SU-DHL-6 (cell line): ENCODE measurements around the gene KSR1.

Source experiments
- EZH2phosphoT487 ChIP-seq: fragments of 200-600 bp; sonication (generic), shearing (Covaris generic); conservative IDR thresholded peaks from 2 replicates; pipeline ENCODE4 v1.6.1; 2018; ENCODE audit warnings: mild to moderate bottlenecking, antibody characterized with exemption, low read length, moderate library complexity, mixed read lengths
- TF ChIP-seq, protein P1 (sequence below): fragments of 200-600 bp; sonication (generic); IDR thresholded peaks from one replicate; pipeline ENCODE4 v1.5.1; 2017; ENCODE audit warnings: antibody characterized with exemption, mild to moderate bottlenecking, low read length, moderate library complexity; ENCODE audit not compliant: insufficient read depth, poor library complexity, severe bottlenecking

DNA sequence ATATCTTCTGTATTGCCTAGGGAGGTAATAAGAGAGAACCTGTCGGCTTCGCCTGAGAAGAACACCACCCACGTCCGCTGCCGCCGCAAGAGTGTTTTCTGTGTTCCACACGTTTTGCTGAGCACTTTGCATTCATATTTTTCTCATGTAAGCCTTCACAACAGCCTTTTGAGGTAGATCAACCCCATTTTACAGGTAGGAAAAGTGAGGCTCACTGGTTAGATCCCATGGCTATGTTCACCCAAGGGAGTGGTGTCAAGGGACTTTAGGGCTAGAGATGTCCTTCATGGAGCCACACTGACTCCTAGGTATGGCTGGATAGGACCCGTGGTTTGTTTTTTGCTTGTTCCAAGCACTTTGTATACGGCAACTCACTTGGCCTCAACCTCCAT, 87.7 kb downstream of the KSR1 start:
- TF ChIP-seq, protein P1, sequence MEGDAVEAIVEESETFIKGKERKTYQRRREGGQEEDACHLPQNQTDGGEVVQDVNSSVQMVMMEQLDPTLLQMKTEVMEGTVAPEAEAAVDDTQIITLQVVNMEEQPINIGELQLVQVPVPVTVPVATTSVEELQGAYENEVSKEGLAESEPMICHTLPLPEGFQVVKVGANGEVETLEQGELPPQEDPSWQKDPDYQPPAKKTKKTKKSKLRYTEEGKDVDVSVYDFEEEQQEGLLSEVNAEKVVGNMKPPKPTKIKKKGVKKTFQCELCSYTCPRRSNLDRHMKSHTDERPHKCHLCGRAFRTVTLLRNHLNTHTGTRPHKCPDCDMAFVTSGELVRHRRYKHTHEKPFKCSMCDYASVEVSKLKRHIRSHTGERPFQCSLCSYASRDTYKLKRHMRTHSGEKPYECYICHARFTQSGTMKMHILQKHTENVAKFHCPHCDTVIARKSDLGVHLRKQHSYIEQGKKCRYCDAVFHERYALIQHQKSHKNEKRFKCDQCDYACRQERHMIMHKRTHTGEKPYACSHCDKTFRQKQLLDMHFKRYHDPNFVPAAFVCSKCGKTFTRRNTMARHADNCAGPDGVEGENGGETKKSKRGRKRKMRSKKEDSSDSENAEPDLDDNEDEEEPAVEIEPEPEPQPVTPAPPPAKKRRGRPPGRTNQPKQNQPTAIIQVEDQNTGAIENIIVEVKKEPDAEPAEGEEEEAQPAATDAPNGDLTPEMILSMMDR: no peak
- no peak for TF ChIP-seq EZH2phosphoT487
